Nucleus accumbens (tissue), 56 donors: Measurements from ENCODE around the gene TMEM190.
"Not testable (repeated sequence)": the region's sequence is repeated elsewhere in the genome, so short reads cannot be mapped to it uniquely, and the experiment has no call there.

Experiments
- DNase-seq, 56 donors: peaks; one replicate each; lab custom pipeline; 2025; lab: John Stamatoyannopoulos, UW

TMEM190 gene

DNA sequence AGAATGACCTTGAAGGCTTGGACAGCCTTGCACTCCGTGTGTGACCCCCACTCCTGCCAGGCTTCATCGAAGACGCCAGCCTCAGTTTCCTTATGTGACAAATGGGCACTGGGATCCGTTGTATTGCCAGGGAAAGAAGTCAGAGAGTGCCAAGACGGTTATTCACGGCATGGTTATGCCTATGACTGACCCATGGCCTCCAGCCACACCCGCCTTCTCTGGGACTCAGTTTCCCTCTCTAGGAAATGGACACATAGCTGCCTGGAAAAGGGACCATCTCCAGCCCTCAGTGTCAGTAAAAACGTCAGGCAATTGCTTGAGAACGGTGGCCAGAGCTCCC, 31.9 kb downstream of the TMEM190 start:
- no peak for DNase-seq

DNA sequence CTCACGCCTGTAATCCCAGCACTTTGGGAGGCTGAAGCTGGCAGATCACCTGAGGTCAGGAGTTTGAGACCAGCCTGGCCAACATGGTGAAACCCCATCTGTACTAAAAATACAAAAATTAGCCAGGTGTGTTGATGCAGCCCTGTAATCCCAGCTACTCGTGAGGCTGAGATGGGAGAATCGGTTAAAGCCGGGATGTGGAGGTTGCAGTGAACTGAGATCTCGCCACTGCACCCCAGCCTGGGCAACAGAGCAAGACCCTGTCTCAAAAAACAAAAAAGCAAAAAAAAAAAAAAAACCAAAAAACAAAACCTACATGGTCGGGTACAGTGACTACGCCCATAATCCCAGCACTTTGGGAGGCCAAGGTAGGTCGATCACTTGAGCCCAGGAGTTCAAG, 32.6 kb downstream of the TMEM190 start:
- not testable (repeated sequence) for DNase-seq

DNA sequence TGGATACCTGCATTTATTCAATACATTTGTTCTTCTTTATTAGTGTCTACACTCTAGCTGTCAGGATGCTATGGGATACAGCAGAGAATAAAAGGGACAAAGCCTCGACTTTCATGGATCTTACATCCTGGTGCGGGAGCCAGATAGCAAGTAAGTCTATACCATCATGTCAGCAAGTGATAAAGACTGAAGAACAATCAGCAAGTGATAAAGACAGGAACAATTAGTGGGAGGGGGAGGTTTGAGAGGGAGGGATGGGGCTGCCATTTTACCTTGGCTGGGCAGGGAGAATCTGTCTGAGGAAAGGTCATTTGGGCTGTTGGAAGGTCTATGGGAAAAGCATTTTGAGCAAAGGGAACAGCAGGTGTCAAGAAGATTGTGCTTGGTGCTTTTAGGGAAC, 33.5 kb downstream of the TMEM190 start:
- DNase-seq = no peak

DNA sequence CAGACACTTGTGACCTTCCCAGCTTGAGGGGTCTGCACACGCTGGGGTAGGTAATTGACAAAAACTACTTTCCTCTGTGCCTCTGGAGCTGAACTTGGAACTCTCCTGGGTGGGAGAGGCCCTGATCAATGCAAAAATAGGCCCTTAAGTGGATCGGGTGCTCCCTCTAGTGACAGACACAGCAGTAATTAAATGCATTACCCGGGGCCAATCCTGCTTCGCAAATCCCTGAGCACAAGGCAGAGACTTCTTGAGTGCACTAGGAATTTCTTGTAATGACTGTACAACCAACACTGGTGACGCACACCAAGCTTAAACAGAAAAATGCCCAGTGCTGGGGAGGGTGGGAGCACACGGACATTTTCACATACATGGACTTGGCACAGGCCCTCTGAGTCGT, 41.6 kb downstream of the TMEM190 start:
- DNase-seq = peak in 45 of 56 donors; percentile 7 to 77 (median 42)

DNA sequence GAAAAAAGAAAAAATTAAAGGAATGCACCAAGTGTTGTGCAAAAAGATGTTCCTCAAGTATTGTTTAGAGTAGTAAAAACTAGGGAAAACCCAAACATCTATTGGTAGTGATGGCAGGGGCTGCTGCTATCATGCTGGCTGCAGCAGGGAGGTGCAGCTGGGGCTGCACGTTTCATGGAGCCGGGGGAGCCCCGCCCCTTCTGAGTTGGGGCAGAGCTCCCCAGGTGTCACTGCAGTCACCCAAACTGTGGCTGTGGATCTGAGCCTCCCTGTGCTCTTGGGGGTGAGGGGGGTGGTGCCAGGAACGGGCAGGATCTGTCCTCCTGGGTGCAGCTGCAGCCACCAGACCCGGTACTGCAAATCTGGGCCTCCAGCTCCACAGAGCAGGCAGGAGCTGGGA, 42.5 kb downstream of the TMEM190 start:
- DNase-seq = peak in 4 of 56 donors; percentile 11 to 35 (median 22)

DNA sequence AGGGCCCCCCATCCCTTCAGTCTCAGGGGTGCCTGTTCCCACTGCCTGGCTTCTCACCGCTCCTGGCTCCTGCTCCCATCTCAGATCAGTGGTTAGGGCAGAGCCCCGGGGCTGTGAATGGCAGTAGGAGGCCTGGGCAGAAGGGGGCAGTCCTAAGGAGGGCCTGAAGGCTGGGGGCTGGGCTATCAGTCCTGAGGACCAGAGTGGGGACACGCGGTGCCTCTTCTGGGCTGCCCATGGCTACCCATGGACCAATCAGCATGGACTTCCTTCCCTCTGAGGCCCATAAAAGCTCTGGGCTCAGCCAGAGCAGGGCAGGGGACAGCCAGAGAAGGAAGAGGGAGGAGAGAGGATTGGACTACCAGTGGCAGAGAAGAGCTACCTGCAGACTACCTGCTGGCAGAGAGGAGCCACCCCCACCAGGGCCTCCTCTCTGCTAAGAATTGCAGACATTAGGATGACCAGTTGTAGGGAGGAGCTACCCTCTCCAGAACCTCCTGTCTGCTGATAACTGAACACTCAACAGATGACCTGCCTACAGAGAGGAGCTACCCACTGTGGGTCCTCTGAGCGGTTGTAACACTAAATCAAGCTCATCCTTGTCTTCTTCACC, 43.1 kb downstream of the TMEM190 start:
- peak in 16 of 56 donors; percentile 8 to 41 (median 26) for DNase-seq

DNA sequence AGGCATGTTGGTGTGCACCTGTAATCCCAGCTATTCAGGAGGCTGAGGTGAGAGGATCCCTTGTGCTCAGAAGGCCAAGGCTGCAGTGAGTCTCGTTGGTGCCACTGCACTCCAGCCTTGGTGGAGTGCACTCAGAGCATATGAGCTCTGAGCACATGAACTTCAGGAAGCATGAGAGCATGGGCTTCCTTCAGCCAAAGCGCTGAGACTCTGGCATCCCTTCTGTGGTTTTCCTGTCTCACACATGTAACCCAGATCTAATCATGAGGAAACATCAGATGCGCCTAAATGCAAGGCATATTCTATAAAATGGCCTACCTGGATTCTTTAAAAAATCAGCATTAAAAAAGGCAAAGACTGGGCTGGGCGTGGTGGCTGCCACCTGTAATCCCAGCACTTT, 44.7 kb downstream of the TMEM190 start:
- DNase-seq = not testable (repeated sequence)

DNA sequence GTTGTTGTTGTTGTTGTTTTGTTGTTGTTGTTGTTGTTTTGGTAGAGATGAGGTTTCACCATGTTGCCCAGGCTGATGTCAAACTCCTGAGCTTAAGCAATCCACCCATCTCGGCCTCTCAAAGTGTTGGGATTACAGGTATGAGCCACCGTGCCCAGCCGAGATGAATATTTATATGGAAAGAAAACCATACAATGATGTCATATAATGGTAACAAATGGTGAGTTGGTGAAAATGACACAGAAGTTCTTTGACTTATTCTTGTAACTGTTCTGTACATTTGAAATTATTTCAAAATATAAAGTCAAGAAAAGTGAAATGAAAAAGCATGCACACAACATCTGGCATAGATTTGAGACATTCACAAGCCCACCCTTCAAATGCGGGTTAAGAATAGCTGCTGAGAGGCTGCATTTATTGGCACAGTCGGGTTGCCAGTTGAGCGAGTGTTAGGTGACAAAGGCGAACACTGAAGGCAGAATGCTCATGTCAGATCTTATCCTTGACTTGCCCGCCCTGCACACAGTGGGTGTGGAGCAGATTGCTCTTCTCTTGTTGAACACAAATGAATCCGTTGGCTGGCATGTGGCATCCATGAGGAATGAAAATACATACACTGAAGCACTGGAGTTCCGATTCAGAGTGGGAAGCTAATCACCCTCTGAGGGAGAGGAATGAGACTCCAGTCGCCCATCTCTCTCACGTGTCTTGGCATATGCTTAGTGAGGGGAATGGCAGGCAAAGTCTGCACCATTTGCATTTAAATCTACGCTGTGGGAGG, 46.8 kb downstream of the TMEM190 start:
- DNase-seq = peak in 18 of 56 donors; percentile 11 to 73 (median 33)

DNA sequence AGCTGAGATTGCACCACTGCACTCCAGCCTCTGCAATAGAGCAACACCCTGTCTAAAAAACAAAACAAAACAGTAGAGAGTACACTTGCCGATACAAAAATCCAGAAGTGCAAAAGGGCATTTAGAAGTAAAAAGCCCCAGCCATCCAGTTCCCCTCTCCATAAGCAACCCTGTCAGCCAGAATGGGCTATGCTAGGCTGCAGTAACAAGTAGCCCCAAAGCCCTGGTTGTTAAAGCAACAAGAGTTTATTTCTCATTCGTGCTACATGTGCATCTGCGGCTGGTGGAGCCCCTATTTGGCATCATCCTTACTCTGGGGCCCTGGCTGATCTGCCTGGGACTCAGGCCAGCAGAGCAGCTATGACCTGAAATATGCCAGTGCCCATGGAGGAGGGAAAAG, 47.9 kb downstream of the TMEM190 start:
- no peak for DNase-seq

DNA sequence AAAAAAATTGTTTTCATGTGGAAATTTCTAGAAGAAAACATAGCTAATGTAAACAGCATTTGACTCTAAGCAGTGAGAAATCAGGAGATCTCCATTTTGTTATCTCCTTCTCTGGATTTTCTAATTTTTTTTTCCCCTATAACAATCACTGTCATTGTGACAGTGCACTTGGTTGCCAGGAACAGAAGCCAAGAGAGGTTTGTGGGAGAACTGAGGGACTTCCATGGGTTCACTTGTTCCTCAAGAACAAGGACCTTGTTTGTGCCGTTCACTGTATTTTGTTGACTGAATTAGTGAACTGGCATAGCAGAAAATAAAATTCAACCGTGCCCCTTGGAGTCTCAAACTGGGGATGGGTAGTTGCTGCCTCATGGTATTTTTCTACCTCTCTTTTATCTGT, 49.4 kb downstream of the TMEM190 start:
- DNase-seq = peak in 42 of 56 donors; percentile 12 to 80 (median 53)
